Iris pigment epithelial cell (primary cell): ENCODE results near the gene GOLGA8J.
"Not testable (repeated sequence)": the region's sequence is repeated elsewhere in the genome, so short reads cannot be mapped to it uniquely, and the experiment has no call there.

Experiments
- DNase-seq: peaks from one replicate; pipeline ENCODE4 v3.0.0-alpha.2; 2011; ENCODE audit warnings: low read depth

Gene GOLGA8J

GRCh38 chr15:30082655-30083054 lies at the start of gene GOLGA8J:
GOLGA8J (plus strand) TSS chr15:30082955; CDS start chr15:30083053, 98 bp downstream.
- not testable (repeated sequence) for DNase-seq

- DNase-seq: no peak
Measured at GRCh38 chr15:30033211-30033610, 49.5 kb upstream of the GOLGA8J start.

- no peak for DNase-seq
Measured at GRCh38 chr15:30033763-30034162, 49.0 kb upstream of the GOLGA8J start.

- no peak for DNase-seq
Measured at GRCh38 chr15:30036036-30036703, 46.6 kb upstream of the GOLGA8J start.

GRCh38 chr15:30038667-30039523 lies 43.9 kb upstream of the GOLGA8J start:
- DNase-seq: no peak

- no peak for DNase-seq
Measured at GRCh38 chr15:30041868-30042267, 40.9 kb upstream of the GOLGA8J start.

- peak; percentile 80 for DNase-seq
Measured at GRCh38 chr15:30042556-30042955, 40.2 kb upstream of the GOLGA8J start.

- peak; percentile 56 for DNase-seq
Measured at GRCh38 chr15:30043211-30043655, 39.5 kb upstream of the GOLGA8J start.

GRCh38 chr15:30044377-30044776 lies 38.4 kb upstream of the GOLGA8J start:
- no peak for DNase-seq

- not testable (repeated sequence) for DNase-seq
Measured at GRCh38 chr15:30044826-30045225, 37.9 kb upstream of the GOLGA8J start.

- not testable (repeated sequence) for DNase-seq
Measured at GRCh38 chr15:30045248-30046041, 37.3 kb upstream of the GOLGA8J start.

- DNase-seq: no peak
Measured at GRCh38 chr15:30046430-30046829, 36.3 kb upstream of the GOLGA8J start.

GRCh38 chr15:30055604-30056003 lies 27.2 kb upstream of the GOLGA8J start:
- no peak for DNase-seq

GRCh38 chr15:30056166-30056565 lies 26.6 kb upstream of the GOLGA8J start:
- no peak for DNase-seq

GRCh38 chr15:30059771-30060170 lies 23.0 kb upstream of the GOLGA8J start:
- no peak for DNase-seq

- DNase-seq: peak; percentile 15
Measured at GRCh38 chr15:30062881-30063280, 19.9 kb upstream of the GOLGA8J start.

GRCh38 chr15:30063835-30064546 lies 18.8 kb upstream of the GOLGA8J start:
- DNase-seq: no peak

GRCh38 chr15:30065025-30065801 lies 17.5 kb upstream of the GOLGA8J start:
- DNase-seq: peak; percentile 79

GRCh38 chr15:30068326-30068725 lies 14.4 kb upstream of the GOLGA8J start:
- DNase-seq: no peak

GRCh38 chr15:30072630-30073029 lies 10.1 kb upstream of the GOLGA8J start:
- DNase-seq: no peak

GRCh38 chr15:30073915-30074314 lies 8.8 kb upstream of the GOLGA8J start:
- DNase-seq: no peak
